G401 (cell line): ENCODE measurements around the gene SLC9A7. TPM values are rescaled to one million over a fixed set of nuclear protein-coding genes. Genes with fewer than 3 reads are reported as not detected.

Source experiments
- DNase-seq: peaks from one replicate; pipeline ENCODE4 v3.0.0-alpha.2; 2015; ENCODE audit warnings: low spot score
- in situ Hi-C: cut with HindIII; loops from 2 replicates; pipeline ENCODE4 v1.10.0; 2016; ENCODE audit warnings: low sequenced_read_pairs, mixed read lengths
- total RNA-seq: library from RNA; depleted of rRNA; stranded (reverse); fragments of >200 nt; shearing (Covaris generic); gene quantifications from 2 replicates; pipeline ENCODE4 v1.2.3, GENCODE V29; 2014

SLC9A7 gene
- total RNA-seq, 1 experiment from 2014 or later = 2.1 TPM

DNA sequence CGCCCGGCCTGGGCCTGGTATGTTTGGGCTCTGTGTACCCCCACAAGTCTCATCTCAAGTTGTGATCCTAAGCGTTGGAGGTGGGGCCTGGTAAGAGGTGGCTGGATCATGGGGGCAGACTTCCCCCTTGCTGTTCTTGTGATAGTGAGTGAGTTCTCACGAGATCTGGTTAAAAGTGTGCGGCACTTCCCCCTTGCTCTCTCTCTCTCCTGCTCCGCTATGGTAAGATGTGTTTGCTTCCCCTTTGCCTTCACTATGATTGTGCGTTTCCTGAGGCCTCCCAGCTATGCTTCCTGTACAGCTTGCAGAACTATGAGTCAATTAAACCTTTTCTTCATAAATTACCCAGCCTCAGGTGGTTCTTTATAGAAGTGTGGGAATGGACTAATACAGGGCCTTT, 132.4 kb downstream of the SLC9A7 start:
- no peak for DNase-seq
- in situ Hi-C loops = no loop called here

DNA sequence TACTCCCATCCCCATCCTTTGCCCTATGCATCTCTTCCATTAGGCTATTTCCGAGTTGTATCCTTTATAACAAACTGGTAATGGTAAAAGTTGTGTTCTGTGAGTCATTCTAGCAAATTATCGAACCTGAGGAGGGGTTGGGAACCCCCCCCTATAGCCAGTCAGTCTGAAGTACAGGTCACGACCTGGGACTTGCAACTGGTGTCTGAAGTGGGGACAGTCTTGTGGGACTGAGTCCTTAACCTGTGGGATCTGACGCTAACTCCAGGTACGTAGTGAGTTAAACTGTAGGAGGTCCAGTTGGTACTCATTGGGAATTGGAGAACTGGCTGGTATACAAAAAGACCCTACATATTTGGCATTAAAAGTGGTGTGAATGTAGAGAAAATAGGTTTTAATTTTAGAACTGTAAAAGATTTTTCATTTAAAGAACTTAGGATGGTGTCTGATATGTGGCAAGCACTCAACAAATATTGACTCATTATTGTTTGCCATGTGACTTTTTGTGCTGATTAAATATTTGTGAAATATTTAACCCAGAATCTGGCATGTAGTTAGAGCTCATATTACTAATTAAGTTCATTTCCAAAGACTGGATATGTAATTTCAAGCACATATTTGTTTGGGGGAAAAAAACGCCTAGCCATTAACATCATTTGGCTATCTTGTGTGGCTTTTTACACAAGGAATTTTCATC, 134.7 kb downstream of the SLC9A7 start:
- in situ Hi-C loops = no loop called here
- no peak for DNase-seq

DNA sequence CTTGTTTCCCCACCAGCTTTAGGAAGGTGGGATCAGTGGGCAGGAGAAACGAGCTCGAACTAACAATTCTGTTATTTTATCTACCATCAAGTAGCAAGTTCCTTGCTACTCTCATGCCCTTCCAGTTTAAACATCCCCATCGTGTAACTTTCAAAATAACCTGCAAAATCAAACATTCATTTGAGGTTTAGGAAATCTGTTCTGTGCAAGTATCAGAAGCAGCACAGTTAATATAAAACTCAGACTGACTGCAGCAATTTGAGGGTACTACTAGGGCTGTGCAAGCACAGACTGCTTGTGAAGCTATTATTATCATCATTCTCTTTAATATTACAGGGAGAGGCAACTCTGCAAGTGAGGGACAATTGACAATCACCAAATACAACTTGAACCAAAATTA, 137.3 kb downstream of the SLC9A7 start:
- no peak for DNase-seq
- in situ Hi-C loops = no loop called here

DNA sequence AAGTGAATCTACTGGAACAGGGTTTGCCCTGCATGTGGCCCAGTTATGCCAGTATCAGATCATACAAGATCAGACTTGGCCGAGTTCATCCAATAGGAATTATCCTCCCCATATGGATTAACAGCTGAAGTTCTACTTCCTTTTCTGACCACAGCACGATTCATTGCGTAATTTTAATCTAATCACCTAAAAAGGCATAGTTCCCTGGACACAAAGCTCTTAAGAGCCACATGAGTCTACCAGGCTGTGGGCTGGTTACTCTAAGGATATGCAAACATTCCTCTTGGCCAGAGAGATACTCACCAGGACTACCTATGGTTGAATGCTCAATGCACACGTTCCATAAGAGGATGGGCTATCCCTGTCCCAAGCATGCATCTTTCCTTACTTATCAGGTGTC, 138.4 kb downstream of the SLC9A7 start:
- in situ Hi-C loops = no loop called here
- DNase-seq = no peak

DNA sequence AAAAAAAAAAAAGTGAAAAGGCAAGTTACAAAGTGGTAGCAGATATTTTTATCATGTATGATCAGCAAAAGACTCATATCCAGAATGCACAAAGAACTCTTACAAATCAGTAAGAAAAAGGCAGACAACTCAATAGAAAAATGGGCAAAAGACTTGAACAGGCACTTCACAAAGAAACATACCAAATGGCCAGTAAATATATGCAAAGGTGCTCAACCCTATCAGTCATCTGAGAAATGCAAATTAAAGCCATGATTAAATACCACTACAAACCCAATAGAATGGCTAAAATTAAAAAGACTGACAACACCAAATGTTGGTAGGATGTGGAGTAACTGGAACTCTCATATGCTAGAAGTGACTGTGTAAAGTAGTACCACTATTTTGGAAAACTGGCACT, 140.0 kb downstream of the SLC9A7 start:
- no peak for DNase-seq
- in situ Hi-C loops = no loop called here

DNA sequence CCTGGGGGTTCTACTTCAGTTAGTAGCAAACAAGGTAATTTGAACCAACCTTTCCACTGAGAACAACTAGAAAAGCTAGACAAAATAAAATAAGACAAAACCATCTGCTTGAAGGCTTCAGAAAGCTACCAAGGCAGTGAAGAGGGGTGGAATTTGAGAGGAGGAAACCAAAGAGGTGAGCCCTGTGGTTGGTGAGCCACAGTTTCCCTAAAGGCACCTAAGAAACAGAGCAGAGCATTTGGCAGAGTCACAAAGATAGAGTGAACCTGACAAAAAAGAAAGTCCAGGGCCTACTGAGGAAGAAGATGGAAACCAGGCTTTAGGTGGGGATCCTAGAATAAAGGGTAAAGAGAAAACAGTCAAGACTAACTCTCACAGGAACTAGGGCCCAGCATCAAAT, 141.0 kb downstream of the SLC9A7 start:
- in situ Hi-C loops = no loop called here
- no peak for DNase-seq

DNA sequence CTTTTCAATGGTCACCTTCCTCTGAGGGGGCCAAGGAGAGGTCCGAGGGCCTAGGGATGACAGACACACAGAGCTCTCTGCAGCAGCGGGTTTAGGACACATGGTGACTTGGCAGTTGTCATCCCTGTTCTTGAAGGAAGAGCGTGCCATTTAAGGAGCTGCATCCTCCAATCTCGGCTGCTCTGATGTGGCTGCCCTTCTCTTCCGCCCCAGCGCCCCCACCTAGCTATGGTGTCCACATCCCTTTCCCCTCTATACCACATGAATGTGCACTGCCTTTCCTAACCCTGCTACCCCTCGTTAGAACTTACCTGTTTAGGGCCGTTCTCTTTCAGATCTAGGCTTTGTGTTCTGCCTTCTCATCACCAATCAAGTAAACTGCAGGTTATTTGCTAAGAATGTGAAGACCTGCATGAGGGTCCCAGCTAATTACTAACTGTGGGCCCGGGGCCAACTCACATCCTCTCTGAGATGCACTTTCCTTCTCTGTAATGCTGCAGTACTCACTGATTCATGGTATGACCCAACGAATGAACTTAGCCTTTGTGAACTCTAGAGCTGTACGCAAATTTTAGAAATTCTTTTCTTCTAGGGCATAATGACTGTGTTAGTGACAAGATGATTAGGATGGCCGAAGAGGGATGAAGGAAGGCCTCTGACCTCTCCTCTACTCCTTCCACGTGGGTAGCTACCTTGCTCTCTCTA, 147.1 kb downstream of the SLC9A7 start:
- no peak for DNase-seq
- in situ Hi-C loops = no loop called here

DNA sequence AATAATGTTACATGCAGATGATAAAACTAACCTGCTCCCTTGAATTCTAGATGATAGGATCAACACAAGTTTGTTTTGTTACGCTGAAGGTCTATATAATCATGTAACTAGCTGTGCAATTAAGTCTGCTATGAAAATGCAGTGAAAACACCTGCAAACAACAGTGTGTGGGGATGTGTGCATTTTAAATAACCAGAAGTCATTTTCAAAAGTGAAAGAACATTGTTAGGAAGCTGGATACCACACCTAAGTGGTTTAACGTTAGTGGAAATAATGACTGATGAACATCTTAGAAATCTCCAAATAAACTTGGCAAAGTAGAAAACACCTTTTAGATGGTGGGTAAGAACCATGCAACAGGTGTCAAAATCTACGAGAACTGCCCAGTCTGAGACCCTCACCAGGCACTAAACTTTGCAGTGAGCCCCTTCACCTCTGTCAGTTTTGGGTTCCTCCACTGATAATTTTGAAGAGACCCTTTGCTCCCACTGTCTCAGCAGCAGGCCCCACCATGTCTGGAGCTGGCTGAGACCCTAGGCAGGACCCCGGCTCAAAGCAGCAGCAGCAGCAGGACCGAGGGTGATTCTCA, 148.8 kb downstream of the SLC9A7 start:
- in situ Hi-C loops = no loop called here
- no peak for DNase-seq

DNA sequence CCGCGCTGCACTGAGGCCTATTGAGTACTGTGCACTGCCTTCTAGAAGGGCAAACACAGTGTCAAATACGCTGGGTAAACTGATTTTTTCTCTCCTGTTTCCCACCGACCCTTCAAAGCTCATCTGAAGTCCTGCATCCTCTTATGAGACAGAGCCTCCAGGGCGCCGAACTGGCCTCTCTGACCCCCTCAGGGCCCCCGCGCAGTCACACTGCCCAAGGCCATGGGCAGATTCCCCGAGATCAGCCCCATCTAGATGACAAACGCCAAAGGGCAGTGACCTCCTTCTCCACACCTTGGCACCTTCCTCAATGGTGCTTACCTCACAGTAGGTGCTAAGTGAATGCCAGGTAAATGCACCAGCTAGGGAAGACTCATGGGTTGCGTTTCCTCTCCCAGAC, 151.0 kb downstream of the SLC9A7 start:
- no peak for DNase-seq
- in situ Hi-C loops = no loop called here

DNA sequence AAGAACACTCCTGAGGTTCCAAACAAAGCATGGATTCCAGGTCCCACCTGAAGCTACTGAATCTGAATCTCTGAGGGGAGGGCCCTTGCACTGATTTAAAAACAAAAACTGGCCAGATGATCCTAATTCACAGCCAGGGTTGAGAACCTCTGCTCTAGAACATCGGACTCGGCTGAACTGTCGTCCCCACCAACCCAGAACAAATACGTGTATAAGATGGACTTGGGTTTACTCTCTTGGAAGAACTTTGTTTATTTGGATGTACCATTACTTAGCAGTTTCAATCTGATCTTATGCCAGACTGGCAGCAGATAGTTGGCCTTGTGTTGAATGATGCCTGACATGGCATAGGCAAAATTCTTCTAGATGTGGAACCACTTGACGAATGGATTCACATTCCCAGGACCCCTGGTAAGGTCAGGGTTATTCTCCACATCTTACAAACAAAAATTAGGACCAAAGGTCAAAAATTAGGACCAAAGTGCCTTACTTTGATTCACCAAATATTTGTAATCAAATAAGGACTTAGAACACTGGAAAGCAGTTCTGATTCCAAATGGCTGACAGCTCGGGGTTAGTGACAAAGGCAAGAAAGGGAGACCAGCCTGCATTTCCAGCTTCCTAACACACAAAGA, 156.3 kb downstream of the SLC9A7 start:
- DNase-seq = no peak
- in situ Hi-C loops = no loop called here

DNA sequence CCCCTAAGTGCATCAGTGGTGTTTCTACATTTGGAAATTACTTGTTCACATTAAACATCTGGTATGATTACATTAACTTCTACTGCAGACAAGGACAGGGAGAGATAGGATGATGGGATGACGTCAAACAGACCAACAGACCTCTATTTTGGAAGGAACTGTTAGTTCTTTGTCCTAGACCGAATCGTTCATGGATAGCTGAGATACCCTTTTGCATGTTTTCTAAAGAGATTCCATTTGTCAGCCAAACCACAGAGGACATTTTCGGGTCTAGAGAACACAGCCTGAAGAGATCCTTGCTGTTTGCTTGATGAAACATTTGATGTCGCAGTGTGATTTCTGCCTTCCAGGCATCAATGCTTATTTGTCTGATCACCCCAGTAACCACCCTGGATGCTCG, 157.6 kb downstream of the SLC9A7 start:
- DNase-seq = peak; percentile 1
- in situ Hi-C loops = no loop called here

DNA sequence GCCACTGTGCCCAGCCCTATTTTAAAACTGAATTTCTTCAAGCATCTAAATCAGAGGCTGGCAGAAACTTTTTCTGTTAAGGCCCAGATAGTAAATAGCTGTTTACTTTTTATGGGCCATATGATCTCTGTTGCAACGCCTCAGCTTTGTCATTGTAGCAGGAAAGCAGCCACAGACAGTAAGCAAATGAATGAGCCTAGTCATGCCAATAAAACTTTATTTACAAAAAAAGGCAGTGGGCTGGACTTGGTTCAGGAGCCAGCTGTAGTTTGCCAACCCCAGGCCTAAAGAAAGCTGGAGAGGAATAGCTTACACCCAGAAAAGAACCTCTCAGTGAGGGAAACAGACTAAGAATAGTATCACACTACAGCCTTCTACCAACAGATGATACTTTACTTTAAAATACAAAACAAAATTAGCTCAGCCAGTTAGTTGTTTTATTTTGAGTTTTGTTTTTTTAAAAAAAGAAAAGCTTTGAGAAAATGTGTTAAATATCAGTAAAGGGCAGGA, 159.8 kb downstream of the SLC9A7 start:
- no peak for DNase-seq
- in situ Hi-C loops = no loop called here

DNA sequence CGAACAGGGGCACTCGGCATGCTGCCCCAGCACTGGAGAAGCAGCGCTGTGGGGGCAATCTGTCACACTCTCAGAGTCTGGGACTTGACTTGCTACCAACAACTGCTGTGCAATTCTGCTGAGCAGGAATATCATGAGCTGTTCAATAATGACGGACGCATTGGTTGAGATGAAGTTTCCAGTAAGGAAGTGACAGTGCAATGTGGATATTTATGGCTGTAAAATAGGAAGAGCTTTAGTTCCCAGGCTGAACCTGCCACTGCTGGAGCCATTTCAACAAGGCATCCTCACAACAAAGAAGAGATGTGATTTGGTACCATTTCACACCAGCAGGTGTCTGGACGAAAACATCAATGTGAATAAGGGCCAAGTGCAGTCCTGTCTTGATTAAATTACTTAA, 161.1 kb downstream of the SLC9A7 start:
- DNase-seq = peak; percentile 27
- in situ Hi-C loops = no loop called here

DNA sequence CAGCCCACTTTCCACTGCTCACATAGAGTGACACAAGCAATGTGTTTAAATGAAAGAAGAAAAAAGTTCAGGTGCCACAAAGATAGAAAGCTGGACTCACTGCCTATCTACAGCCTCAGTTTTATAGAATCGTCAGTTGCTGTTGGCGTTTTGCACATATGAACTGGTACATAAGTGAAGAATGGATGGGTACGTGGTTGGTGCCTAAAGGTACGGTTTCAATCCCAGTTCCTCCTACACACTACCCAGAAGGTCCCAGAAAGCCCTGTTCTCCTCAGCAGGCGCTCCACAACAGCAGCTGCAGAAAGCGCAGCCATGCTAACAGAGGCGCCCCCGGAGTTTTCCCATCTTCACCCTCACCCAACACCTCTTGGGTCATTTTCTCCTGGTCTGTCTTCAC, 161.7 kb downstream of the SLC9A7 start:
- no peak for DNase-seq

DNA sequence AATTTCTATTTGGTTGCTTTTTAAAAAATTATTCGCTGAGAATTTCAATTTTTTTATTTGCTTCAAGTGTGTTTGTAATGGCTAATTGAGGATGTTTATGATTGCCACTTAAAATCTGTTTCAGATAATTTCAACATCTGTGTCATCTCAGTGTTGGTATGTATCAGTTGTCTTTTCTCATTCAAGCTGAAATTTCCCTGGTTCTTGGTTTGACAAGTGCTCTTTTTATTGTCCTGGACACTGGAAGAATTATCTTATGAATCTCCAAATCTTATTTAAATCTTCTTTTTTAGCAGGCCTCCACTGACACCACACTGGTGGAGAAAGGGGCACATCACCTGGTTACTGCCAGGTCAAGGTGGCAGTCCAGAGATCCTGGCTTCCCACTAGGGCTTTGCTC, 163.8 kb downstream of the SLC9A7 start:
- in situ Hi-C loops = no loop called here

More for the DNA sequence above, 161.7 kb downstream of the SLC9A7 start:
- in situ Hi-C loops = no loop called here

DNA sequence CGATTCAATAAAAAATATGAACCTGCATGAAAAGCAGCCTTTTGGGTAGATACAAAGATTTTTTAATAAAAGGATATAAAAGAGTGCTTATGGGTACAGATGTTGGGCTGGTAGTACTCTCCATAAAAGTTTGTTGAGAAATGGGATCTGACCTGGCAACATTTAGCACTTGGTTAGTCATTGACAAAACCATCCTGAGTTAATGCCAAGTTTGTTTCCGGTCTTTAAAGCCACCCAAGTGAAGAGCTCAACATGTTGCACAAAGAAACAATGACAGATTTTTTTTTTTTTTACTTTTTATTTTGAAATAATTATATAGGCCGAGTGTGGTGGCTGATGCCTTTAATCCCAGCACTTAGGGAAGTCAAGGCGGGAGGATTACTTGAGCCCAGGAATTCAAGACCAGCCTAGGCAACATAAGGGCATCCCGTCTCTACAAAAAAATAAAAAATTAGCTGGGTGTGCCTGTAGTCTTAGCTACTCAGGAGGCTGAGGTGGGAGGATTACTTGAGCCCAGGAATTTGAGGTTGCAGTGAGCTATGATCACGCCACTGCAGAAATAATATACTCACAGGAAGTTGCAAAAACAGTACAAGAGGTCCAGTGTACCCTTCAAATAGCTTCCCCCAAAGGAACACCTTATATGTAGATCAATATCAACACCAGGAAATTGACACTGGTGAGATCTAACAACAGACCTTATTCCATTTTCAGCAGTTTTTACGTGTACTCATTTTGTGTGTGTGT, 168.8 kb downstream of the SLC9A7 start:
- DNase-seq = no peak
- in situ Hi-C loops = no loop called here

More for the DNA sequence above, 163.8 kb downstream of the SLC9A7 start:
- no peak for DNase-seq

DNA sequence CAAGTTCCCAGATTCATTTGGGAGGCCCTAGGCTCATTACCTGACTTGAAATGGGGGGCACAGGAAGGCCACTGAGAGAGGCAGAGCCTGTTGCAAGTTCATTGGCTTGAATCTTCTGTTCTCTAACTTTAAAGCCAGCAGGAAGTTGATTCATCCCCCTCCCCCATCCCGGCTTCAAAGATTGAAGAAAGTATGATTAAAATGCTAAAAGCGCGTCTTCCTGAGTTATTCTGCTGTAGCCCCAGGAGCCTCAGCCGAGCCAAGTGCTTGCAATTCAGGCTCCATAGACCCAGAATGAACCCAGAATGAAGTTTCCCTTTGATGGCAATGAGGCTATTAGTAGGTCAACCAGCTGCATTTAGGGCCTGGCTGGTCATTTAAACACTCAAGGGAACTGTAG, 170.7 kb downstream of the SLC9A7 start:
- in situ Hi-C loops = no loop called here
- no peak for DNase-seq

DNA sequence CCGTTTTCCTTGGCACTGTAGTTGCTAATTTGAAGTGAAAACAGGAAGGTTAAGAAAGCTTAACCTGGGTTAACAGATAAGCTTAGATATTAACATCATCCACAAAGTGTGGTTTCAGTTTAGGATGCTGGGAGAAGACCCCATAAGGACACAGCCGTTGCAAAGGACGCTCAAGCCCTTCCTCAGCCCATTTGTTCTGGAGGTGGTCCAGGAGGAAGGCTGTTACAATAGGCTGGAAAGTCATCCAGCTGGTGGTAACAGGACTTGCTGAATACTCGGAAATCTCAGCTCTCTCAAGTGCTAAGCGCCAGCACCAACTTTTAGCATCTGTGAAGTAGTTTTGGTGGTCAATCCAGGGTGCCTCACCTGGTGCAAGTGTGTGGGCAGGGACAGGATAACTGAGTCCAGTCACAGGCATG, 171.2 kb downstream of the SLC9A7 start:
- no peak for DNase-seq
- in situ Hi-C loops = no loop called here

DNA sequence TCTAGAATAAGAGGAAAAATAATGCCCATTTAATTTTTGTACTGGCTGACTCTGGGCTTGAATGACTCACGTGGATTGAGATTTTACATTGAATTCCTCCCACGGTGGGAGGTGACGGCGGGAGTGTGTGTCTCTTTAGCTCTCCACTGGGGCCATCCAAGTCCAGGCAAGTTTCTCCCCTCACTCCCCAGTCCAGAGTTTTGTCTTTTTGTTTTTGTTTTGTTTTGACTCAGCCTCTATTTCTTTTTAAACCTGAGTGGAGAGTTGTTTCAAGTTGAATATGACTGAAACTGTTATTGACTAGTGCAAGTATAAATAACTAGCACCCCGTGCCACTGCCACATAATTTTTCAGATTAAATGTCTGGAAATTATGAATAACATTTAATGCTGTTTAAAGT, 171.8 kb downstream of the SLC9A7 start:
- no peak for DNase-seq
- in situ Hi-C loops = no loop called here
